Fibroblast of skin of left biceps (primary cell): ENCODE data around the gene GNAI1.

ENCODE experiments used
- DNase-seq, 2 experiments: peaks; one replicate each; pipeline ENCODE4 v3.0.0-alpha.2; 2013; ENCODE audit warnings: low read depth in 2 of 2

The GNAI1 gene

DNA sequence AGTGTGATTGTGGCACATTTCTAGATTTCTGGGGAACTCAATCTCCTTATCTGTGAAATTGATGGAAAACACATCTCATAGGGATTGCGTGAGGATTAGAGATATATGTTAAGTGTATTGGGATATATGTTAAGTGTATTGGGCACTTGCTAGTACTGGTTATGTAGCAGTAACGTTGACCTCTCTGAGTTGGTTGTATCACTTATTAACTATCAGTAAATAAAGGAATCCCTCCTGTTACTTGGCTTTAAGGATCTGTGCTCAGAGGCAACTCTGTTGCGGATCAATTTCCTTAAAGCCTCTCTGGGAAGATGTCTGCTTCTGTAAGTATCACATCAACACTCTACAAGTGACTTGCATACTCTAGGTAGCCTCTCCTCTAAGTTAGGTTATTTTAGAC, 25.2 kb downstream of the GNAI1 start:
- no peak for DNase-seq

DNA sequence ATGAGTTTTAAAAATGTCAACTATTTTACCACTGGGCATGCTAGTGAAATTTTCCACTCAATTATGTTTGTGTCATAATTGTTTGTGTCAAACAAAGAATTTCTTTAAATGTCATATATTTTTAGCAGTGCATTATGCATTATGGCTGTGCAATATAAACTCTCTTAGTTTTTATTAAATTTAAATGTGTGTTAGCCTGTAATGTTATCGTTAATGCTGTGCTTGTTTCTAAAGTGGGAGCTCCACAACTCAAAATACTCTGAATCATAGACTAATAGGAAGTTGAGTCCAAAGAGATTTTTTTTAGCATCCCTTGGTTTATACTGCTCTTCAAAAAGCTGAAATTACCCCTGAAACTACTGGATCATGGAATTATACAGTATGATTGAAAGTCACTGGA, 26.8 kb downstream of the GNAI1 start:
- no peak for DNase-seq

GRCh38 chr7:80165177-80165576, 30.5 kb downstream of the GNAI1 start:
- DNase-seq, result no peak

DNA sequence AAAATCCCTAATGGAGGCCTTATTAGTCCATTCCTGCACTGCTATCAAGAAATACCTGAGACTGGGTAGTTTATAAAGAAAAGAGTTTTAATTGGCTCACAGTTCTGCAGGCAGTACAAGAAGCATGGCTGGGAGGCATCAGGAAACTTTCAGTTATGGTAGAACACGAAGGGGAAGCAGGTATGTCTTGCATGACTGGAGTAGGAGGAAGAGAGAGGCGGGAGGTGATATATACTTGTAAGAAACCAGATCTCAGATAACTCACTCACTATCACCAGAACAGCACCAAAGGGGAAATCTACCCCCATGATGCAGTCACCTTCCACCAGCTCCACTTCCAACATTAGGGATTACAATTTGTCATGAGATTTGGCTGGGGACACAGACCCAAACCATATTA, 35.8 kb downstream of the GNAI1 start:
- no peak for DNase-seq

- no peak for DNase-seq
Measured at GRCh38 chr7:80172387-80172786, 37.8 kb downstream of the GNAI1 start.

DNA sequence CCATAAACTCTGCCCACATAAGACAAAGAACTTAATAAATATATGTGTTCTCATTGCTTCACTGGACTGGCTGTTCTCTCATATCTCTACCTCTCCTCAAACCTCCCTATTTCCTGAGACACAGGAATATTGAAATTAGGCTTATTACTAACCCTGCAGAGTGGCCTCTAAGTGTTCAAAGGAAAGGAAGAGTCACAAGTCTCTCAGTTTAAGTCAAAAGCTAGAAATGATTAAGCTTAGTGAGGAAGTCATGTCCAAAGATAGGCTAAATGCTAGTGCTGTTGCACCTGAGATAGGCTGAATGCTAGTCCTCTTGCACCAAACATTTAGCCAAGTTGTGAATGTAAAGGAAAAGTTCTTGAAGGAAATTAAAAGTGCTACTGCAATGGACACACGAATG, 41.1 kb downstream of the GNAI1 start:
- no peak for DNase-seq

- DNase-seq, result no peak
Measured at GRCh38 chr7:80181411-80181810, 46.8 kb downstream of the GNAI1 start.

DNA sequence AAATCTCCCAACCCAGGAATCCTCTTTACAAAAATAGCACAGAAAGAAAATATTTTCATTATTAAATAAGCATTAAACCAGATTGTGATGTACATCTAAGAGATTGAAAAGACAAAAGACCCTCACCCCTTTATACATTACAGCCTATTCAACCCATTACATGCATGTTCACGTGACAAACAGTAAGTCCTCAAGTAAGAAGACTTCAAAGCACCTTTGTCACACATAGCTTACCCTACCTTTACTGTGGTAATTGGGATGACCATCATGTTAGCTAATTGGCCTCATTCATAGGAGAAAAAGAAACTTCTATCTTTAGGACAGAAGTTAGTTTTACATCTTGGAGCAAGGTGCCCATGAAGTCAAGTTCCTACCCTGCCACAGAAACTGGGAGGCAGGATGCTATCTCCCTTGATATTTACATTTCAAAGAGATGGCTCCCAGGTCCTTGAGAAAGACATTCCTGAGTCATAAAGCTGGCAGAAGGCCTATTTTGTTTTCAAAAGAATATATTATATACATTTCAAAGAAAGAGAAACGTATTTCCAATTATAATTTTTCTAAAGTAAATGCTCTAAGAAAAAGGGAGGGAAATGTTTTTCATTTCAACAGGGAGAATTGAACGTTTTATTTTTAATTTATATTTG, 48.1 kb downstream of the GNAI1 start:
- no peak for DNase-seq

DNA sequence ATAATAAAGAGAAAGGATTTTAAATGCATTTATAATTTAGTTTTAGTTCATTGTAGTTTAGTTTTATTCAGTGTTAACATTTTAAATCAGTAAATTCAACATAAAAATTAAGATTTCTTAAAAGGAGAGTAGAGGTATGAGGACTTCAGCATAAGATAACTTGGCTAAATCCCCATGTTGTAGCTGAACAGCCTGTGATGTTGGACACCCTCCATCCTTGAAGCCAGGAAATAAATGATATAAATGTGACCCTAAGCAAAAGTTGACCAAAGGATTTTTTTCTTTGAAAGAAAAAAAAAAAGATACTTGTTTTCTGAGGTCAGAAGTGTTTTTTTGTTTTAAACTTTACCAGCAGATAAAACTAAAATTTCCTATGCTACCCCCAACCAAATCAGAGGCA, 48.7 kb downstream of the GNAI1 start:
- no peak for DNase-seq

DNA sequence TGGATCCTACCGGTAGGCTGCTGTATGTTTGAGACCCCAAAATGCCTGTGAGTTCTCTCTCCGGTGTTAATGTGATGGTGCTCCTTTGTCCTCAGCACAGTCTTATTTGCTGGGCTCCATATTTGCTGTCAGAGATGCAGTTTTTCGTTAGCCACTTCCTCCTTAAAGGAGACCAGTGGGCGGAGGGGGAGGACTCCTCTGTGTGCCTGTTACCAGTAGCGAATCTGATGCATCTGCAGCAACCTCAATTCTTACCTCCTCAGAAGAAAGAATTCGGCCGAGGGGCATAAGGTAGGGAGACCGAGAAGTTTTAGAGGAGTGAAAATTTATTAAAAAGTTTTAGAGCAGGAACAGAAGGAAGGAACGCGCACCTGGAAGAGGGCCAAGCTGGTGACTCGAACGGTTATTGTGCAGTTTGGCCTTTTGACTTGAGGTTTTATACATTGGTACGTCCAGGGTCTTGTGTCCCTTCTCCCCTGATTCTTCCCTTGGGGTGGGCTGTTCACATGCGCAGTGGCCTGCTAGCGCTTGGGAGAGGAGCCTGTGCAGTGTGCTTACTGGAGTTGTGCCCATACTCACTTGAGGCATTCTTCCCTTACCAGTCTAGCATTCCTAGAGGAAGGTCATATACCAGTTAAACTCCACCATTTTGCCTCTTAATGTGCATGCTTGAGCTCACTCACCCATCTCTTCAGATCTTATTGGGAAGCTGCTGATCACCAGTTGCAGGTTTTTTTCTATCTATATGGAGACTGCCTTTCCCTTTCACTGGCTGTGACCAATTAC, 49.5 kb downstream of the GNAI1 start:
- DNase-seq, result no peak

DNA sequence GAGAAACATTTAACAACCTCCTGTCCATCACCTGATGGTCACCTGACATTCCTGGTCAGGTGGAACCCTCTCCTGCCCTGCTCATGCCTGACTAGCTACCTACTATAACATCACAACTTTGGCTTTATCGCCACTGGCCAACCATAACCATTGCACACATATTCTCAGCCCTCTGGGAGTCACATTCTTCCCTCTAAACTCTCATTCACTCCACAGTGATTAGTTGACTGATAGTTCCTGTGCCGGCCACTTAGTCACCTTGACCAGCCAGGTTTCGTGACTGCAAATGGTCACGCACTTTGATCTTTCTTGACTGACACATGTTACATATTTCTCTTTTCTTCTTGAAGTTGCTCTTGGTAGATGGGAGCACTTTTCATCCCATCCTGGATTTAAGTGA, 50.1 kb downstream of the GNAI1 start:
- DNase-seq, result no peak

GRCh38 chr7:80185571-80185970, 50.9 kb downstream of the GNAI1 start:
- no peak for DNase-seq

DNA sequence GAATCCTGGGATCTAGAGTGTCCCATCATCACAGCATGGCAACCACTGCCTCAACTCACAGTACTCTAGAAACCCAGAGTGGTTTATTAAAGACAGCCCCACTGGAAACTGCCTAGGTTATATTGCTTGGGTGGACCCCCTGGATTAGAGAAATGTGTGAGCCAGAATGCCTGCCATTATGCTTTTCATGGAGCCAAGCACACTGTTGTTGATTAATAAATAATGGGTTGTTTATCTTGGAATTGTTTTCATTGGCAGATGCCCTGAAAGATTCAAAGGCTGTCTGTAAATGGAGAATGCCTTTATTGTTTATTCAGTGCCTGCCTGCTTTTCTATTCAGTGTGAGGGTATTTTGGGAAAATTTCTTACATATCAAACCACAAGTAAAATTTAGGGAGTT, 52.1 kb downstream of the GNAI1 start:
- DNase-seq, result no peak

DNA sequence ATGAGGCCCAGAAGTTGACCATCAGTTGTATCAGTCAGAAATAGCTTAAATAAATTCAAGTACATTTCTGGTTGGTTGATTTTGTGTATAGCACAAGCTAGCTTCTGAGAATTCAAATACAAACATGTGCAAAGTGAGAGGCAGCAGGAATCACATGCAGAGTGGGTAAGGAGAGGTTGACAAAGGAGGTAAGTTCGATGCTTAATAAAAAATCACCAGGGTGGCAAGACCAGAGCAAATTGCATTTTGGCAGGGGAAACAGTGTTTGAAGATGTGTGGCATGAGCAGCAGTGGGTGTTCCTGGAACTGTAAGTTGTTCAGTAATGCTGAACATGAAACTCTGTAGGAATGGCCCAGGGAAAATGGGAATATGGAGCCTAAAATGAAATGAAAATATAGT, 52.6 kb downstream of the GNAI1 start:
- DNase-seq, result no peak

DNA sequence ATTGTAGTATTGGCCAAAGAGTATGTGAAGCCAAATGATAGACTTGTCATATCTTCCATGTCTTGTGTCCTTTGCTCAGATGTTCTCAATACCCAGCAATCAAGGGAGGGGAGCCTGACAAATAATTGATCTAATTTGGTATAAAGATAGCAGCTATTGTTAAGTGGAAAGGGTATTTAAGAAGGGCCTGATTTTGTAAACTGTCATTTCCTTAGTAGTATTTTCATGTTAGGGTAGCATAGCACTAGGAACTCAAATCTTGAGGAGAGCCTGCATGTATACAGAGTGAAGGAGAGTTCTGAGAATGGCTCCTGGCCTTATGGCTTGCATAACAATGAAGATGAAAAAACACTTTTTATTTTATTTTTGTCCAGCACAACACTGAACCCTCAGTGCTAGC, 53.1 kb downstream of the GNAI1 start:
- DNase-seq, result no peak

DNA sequence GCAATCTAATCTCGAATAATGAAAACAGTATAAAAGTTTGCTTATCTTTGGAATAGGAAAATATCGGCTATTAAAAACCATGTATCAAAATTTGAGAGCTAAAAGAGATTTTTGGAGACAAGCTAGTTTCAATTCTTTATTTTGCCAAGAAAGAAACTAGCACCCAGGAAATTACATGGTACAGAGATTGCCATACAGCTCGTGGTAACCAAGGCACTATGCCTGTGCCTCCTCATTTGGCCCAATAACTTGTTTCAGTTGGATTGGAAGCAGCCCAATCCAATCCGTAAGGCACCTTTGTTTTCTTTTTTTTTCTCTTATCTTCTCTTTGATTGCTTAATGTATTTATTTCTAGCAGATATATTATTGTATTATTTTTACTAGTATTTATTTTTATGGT, 55.0 kb downstream of the GNAI1 start:
- DNase-seq, result no peak

- no peak for DNase-seq
Measured at GRCh38 chr7:80197627-80198026, 63.0 kb downstream of the GNAI1 start.

- no peak for DNase-seq
Measured at GRCh38 chr7:80199051-80199450, 64.4 kb downstream of the GNAI1 start.

- no peak for DNase-seq
Measured at GRCh38 chr7:80204454-80204853, 69.8 kb downstream of the GNAI1 start.

DNA sequence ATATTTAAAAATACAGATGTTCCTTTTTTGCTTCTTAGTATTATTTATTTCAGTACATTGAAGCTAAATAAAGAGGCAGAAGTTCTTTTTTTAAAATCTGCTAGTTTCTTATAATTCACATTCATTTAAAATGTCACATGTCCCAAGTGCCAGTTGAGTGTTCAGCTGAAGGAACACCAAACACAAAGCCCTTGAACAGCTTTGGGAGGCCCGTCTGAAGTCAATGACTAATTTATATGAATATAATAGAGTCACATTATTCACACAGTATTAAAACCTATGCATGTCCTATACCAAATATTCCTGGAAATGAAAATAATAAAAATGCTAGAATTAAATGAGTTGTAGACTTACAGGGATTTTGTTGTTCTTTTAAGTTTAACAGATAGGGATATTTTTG, 70.3 kb downstream of the GNAI1 start:
- DNase-seq, result no peak

- DNase-seq, result no peak
Measured at GRCh38 chr7:80206763-80207162, 72.1 kb downstream of the GNAI1 start.

DNA sequence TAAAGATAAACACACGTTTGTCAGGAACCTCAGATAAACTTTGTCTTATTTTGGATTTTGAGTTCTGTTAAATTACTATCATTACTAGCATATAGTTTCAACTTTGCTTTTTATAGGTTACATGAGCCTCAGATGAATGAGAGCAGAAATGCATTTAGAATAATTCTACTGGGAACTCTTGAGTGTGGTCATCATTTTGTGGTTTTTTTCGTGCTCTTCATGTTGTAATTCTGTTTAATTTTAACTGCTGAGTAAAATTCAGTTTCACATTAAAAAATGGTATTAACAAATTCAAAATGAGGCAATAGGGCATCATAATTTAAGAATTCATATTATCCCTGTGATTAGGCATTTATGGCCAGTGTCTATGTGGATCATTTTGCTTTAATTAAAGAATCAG, 72.9 kb downstream of the GNAI1 start:
- no peak for DNase-seq

GRCh38 chr7:80208700-80209099, 74.1 kb downstream of the GNAI1 start:
- no peak for DNase-seq

GRCh38 chr7:80210400-80210799, 75.8 kb downstream of the GNAI1 start:
- DNase-seq, result no peak
